Prostate gland (tissue), 2 donors: ENCODE measurements around the gene FLT1.

Experiments
- CTCF ChIP-seq, 4 experiments: fragments of 200-600 bp in 2 of 4; fragments of 450-650 bp in 2 of 4; sonication (generic) in 2 of 4; IDR thresholded peaks; 1 replicate in 3 of 4; 2 replicates in 1 of 4; pipeline ENCODE4 v1.5.1; 2016 to 2019; ENCODE audit warnings: antibody characterized with exemption in 4 of 4, mild to moderate bottlenecking in 2 of 4, moderate library complexity in 2 of 4
- POLR2A ChIP-seq: fragments of 450-650 bp; IDR thresholded peaks from one replicate; pipeline ENCODE4 v1.6.1; 2016; ENCODE audit warnings: antibody characterized with exemption, mild to moderate bottlenecking

- TF ChIP-seq CTCF (IDR thresholded peaks at IDR 0.05) (no peak), POLR2A (no peak)
Observed at GRCh38 chr13:28316129-28316528, 178.8 kb downstream of the FLT1 start.
